Activated T-helper 2 cell treated with anti-CD3 and anti-CD28 coated beads, Interferon-gamma antibody, Interleukin-2, Interleukin-4, amounts not matched to agents 10 μg/mL and 5 μg/mL and 100 μg/mL, durations not matched to agents 14 hours and 24 hours and 36 hours (primary cell): ENCODE data around the gene UNC80. TPM values are rescaled to one million over a fixed set of nuclear protein-coding genes. Genes with fewer than 3 reads are reported as not detected.

Source experiments
- DNase-seq: peaks from one replicate; pipeline ENCODE4 v3.0.0; 2021; ENCODE audit warnings: low spot score
- H3K27ac Mint-ChIP-seq: one replicate; pipeline ENCODE4 v1.8.0; 2021; ENCODE audit warnings: mixed read lengths
- H3K27me3 Mint-ChIP-seq: one replicate; pipeline ENCODE4 v1.8.0; 2021; ENCODE audit warnings: low read depth, mixed read lengths
- H3K36me3 Mint-ChIP-seq: one replicate; pipeline ENCODE4 v1.8.0; 2021; ENCODE audit warnings: low read depth, mixed read lengths
- H3K4me1 Mint-ChIP-seq: one replicate; pipeline ENCODE4 v1.8.0; 2021; ENCODE audit warnings: low read depth, mixed read lengths
- H3K4me3 Mint-ChIP-seq: one replicate; pipeline ENCODE4 v1.8.0; 2021; ENCODE audit warnings: low read depth, mild to moderate bottlenecking, moderate library complexity, mixed read lengths
- H3K9me3 Mint-ChIP-seq: one replicate; pipeline ENCODE4 v1.8.0; 2021; ENCODE audit warnings: mixed read lengths
- intact Hi-C: fragments of 100-400 bp; cut with micrococcal nuclease; formaldehyde crosslinking; loops from one replicate; pipeline ENCODE4 v1.15.1; 2023
- total RNA-seq: library from RNA; stranded (reverse); gene quantifications from 2 replicates; pipeline ENCODE4 v1.2.3, GENCODE V29; 2022

Gene UNC80
- total RNA-seq, 1 donor from 2014 or later: not detected

- H3K36me3 Mint-ChIP-seq: no peaks in the 10 kb centered on the region
- no peak overlapping the region for H3K27ac Mint-ChIP-seq
- intact Hi-C loops: loop anchor here (10.0 kb wide), 3 partner anchors 545 to 1575 kb away; partner anchors contain the start of gene MAP2
- H3K4me1 Mint-ChIP-seq: no peaks in the 10 kb centered on the region
- H3K27me3 Mint-ChIP-seq: peaks cover 3% of the 10 kb centered on the region
- H3K4me3 Mint-ChIP-seq: no peak overlapping the region
- H3K9me3 Mint-ChIP-seq: no peaks in the 10 kb centered on the region
- DNase-seq: no peak
These were observed 198.1 kb downstream of the UNC80 start for GRCh38 chr2:209969692-209970091.

- no peak overlapping the region for H3K27ac Mint-ChIP-seq
- no peaks in the 10 kb centered on the region for H3K9me3 Mint-ChIP-seq
- intact Hi-C loops: no loop called here
- no peak overlapping the region for H3K4me3 Mint-ChIP-seq
- no peaks in the 10 kb centered on the region for H3K4me1 Mint-ChIP-seq
- DNase-seq: no peak
- no peaks in the 10 kb centered on the region for H3K36me3 Mint-ChIP-seq
- peaks cover 3% of the 10 kb centered on the region for H3K27me3 Mint-ChIP-seq
These were observed 198.6 kb downstream of the UNC80 start for GRCh38 chr2:209970271-209970670.

GRCh38 chr2:209970711-209971110 lies 199.1 kb downstream of the UNC80 start:
- H3K27ac Mint-ChIP-seq: no peak overlapping the region
- no peaks in the 10 kb centered on the region for H3K36me3 Mint-ChIP-seq
- no peaks in the 10 kb centered on the region for H3K4me1 Mint-ChIP-seq
- peaks cover 3% of the 10 kb centered on the region for H3K27me3 Mint-ChIP-seq
- no peak for DNase-seq
- H3K9me3 Mint-ChIP-seq: no peaks in the 10 kb centered on the region
- H3K4me3 Mint-ChIP-seq: no peak overlapping the region
- intact Hi-C loops: no loop called here

GRCh38 chr2:209973328-209973727 lies 201.7 kb downstream of the UNC80 start:
- DNase-seq: no peak
- H3K9me3 Mint-ChIP-seq: no peaks in the 10 kb centered on the region
- no peak overlapping the region for H3K27ac Mint-ChIP-seq
- no peaks in the 10 kb centered on the region for H3K36me3 Mint-ChIP-seq
- peaks cover 3% of the 10 kb centered on the region for H3K27me3 Mint-ChIP-seq
- intact Hi-C loops: no loop called here
- no peak overlapping the region for H3K4me3 Mint-ChIP-seq
- H3K4me1 Mint-ChIP-seq: no peaks in the 10 kb centered on the region

- Mint-ChIP-seq H3K27ac (no peak overlapping the region), H3K4me1 (no peaks in the 10 kb centered on the region), H3K4me3 (no peak overlapping the region), H3K27me3 (peaks cover 3% of the 10 kb centered on the region), H3K36me3 (no peaks in the 10 kb centered on the region), H3K9me3 (no peaks in the 10 kb centered on the region)
- intact Hi-C loops: no loop called here
- no peak for DNase-seq
These were observed 202.9 kb downstream of the UNC80 start for GRCh38 chr2:209974576-209974975.

- no peak for DNase-seq
- Mint-ChIP-seq H3K9me3 (no peaks in the 10 kb centered on the region), H3K36me3 (no peaks in the 10 kb centered on the region), H3K27me3 (peaks cover 5% of the 10 kb centered on the region), H3K4me3 (no peak overlapping the region), H3K27ac (no peak overlapping the region), H3K4me1 (no peaks in the 10 kb centered on the region)
- intact Hi-C loops: loop anchor here (1.0 kb wide), 2 partner anchors 218 to 222 kb away; no protein-coding TSS in a partner anchor
These were observed 205.2 kb downstream of the UNC80 start for GRCh38 chr2:209976698-209977385.

GRCh38 chr2:209977386-209978239 lies 206.0 kb downstream of the UNC80 start:
- Mint-ChIP-seq H3K36me3 (no peaks in the 10 kb centered on the region), H3K4me3 (no peak overlapping the region), H3K27me3 (peaks cover 8% of the 10 kb centered on the region), H3K27ac (no peak overlapping the region), H3K9me3 (no peaks in the 10 kb centered on the region), H3K4me1 (no peaks in the 10 kb centered on the region)
- intact Hi-C loops: loop anchor here (1.0 kb wide), 2 partner anchors 218 to 222 kb away; no protein-coding TSS in a partner anchor
- no peak for DNase-seq

GRCh38 chr2:209984291-209984690 lies 212.7 kb downstream of the UNC80 start:
- Mint-ChIP-seq H3K4me3 (no peak overlapping the region), H3K4me1 (peaks cover 4% of the 10 kb centered on the region)

GRCh38 chr2:209985874-209986273 lies 214.2 kb downstream of the UNC80 start:
- Mint-ChIP-seq H3K4me3 (no peak overlapping the region), H3K4me1 (peaks cover 4% of the 10 kb centered on the region), H3K36me3 (no peaks in the 10 kb centered on the region), H3K9me3 (no peaks in the 10 kb centered on the region), H3K27ac (no peak overlapping the region), H3K27me3 (peaks cover 24% of the 10 kb centered on the region)
- intact Hi-C loops: loop anchor here (5.0 kb wide), 1 partner anchor 56 kb away; no protein-coding TSS in a partner anchor
- no peak for DNase-seq

More at GRCh38 chr2:209984291-209984690, 212.7 kb downstream of the UNC80 start:
- Mint-ChIP-seq H3K27ac (no peak overlapping the region), H3K9me3 (no peaks in the 10 kb centered on the region), H3K36me3 (no peaks in the 10 kb centered on the region), H3K27me3 (peaks cover 20% of the 10 kb centered on the region)
- DNase-seq: no peak
- intact Hi-C loops: no loop called here

GRCh38 chr2:209986415-209986814 lies 214.8 kb downstream of the UNC80 start:
- H3K27me3 Mint-ChIP-seq: peaks cover 26% of the 10 kb centered on the region

GRCh38 chr2:209988010-209988409 lies 216.4 kb downstream of the UNC80 start:
- Mint-ChIP-seq H3K27me3 (peaks cover 23% of the 10 kb centered on the region), H3K4me3 (no peak overlapping the region), H3K9me3 (no peaks in the 10 kb centered on the region), H3K36me3 (no peaks in the 10 kb centered on the region), H3K27ac (no peak overlapping the region), H3K4me1 (peaks cover 4% of the 10 kb centered on the region)
- no peak for DNase-seq
- intact Hi-C loops: loop anchor here (5.0 kb wide), 1 partner anchor 54 kb away; no protein-coding TSS in a partner anchor

More at GRCh38 chr2:209986415-209986814, 214.8 kb downstream of the UNC80 start:
- no peak overlapping the region for H3K27ac Mint-ChIP-seq
- no peak for DNase-seq
- H3K4me3 Mint-ChIP-seq: no peak overlapping the region
- peaks cover 4% of the 10 kb centered on the region for H3K4me1 Mint-ChIP-seq
- intact Hi-C loops: loop anchor here (5.0 kb wide), 1 partner anchor 56 kb away; no protein-coding TSS in a partner anchor
- H3K36me3 Mint-ChIP-seq: no peaks in the 10 kb centered on the region
- no peaks in the 10 kb centered on the region for H3K9me3 Mint-ChIP-seq

GRCh38 chr2:209990838-209991237 lies 219.2 kb downstream of the UNC80 start:
- intact Hi-C loops: no loop called here
- Mint-ChIP-seq H3K27me3 (peaks cover 15% of the 10 kb centered on the region), H3K36me3 (no peaks in the 10 kb centered on the region), H3K9me3 (no peaks in the 10 kb centered on the region), H3K4me1 (peaks cover 4% of the 10 kb centered on the region), H3K27ac (no peak overlapping the region), H3K4me3 (no peak overlapping the region)
- no peak for DNase-seq

GRCh38 chr2:209993968-209994367 lies 222.3 kb downstream of the UNC80 start:
- no peak overlapping the region for H3K27ac Mint-ChIP-seq
- H3K27me3 Mint-ChIP-seq: peaks cover 13% of the 10 kb centered on the region
- H3K36me3 Mint-ChIP-seq: no peaks in the 10 kb centered on the region
- H3K9me3 Mint-ChIP-seq: no peaks in the 10 kb centered on the region
- no peak overlapping the region for H3K4me3 Mint-ChIP-seq
- no peak for DNase-seq
- intact Hi-C loops: no loop called here
- no peaks in the 10 kb centered on the region for H3K4me1 Mint-ChIP-seq
